ENCODE results near the gene UBE2K.

GRCh38 chr4:39785083-39785482 lies 87.1 kb downstream of the UBE2K start:
- TF ChIP-seq, protein P1, sequence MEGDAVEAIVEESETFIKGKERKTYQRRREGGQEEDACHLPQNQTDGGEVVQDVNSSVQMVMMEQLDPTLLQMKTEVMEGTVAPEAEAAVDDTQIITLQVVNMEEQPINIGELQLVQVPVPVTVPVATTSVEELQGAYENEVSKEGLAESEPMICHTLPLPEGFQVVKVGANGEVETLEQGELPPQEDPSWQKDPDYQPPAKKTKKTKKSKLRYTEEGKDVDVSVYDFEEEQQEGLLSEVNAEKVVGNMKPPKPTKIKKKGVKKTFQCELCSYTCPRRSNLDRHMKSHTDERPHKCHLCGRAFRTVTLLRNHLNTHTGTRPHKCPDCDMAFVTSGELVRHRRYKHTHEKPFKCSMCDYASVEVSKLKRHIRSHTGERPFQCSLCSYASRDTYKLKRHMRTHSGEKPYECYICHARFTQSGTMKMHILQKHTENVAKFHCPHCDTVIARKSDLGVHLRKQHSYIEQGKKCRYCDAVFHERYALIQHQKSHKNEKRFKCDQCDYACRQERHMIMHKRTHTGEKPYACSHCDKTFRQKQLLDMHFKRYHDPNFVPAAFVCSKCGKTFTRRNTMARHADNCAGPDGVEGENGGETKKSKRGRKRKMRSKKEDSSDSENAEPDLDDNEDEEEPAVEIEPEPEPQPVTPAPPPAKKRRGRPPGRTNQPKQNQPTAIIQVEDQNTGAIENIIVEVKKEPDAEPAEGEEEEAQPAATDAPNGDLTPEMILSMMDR (IDR thresholded peaks at IDR 0.05): no peak
- no peak for TF ChIP-seq EP300 (IDR thresholded peaks at IDR 0.05)
- TF ChIP-seq POLR2A (IDR thresholded peaks at IDR 0.05): no peak
